B cell (primary cell): ENCODE data around the gene TOX2. TPM values are rescaled to one million over a fixed set of nuclear protein-coding genes. Genes with fewer than 3 reads are reported as not detected.

Experiments used
- ATAC-seq: fragments of 200-7000 bp; cut with Tn5 transposase; one replicate; pipeline ENCODE4 v1.10.0; 2021; ENCODE audit warnings: low read depth, mild to moderate bottlenecking, moderate number of reproducible peaks, moderate library complexity
- CTCF ChIA-PET: fragments of 350-600 bp; sonication (Branson Sonifier 250); formaldehyde crosslinking; loops from one replicate; lab custom pipeline; 2021; ENCODE audit warnings: antibody characterized with exemption, inconsistent platforms; lab: Charles Lee
- POLR2A ChIA-PET: fragments of 350-600 bp; sonication (Branson Sonifier 250); formaldehyde crosslinking; loops from one replicate; lab custom pipeline; 2021; ENCODE audit warnings: antibody characterized with exemption; lab: Charles Lee
- DNase-seq: peaks from one replicate; pipeline ENCODE4 v3.0.0; 2013
- H2AFZ ChIP-seq: 2 replicates; pipeline ENCODE4 v1.6.1; 2012; ENCODE audit warnings: mild to moderate bottlenecking, low read depth, low read length; ENCODE audit not compliant: insufficient read depth, poor library complexity, severe bottlenecking
- H3K27ac ChIP-seq, 2 donors: 1 replicate in 1 of 2; 2 replicates in 1 of 2; pipeline ENCODE4 v1.5.1; 2012 to 2013; ENCODE audit warnings: low read length in 2 of 2, mild to moderate bottlenecking in 2 of 2, moderate library complexity in 1 of 2
- H3K27me3 ChIP-seq, 4 experiments: fragments of 200-600 bp in 1 of 4; sonication (generic) in 1 of 4; replicated peaks in 1 of 4; 1 replicate in 2 of 4; 2 replicates in 2 of 4; pipeline versions ENCODE4 v1.6.1 to v1.7.0; 2013 to 2016; ENCODE audit warnings: low read length in 3 of 4, mild to moderate bottlenecking in 2 of 4, mixed read lengths in 1 of 4, moderate library complexity in 1 of 4; ENCODE audit not compliant: insufficient read depth in 4 of 4, control insufficient read depth in 3 of 4; ENCODE audit errors: control extremely low read depth in 1 of 4
- H3K36me3 ChIP-seq, 2 experiments: replicated peaks in 1 of 2; 1 replicate in 1 of 2; 2 replicates in 1 of 2; pipeline versions ENCODE4 v1.6.1 to v1.7.1; 2013; ENCODE audit warnings: low read length in 1 of 2; ENCODE audit not compliant: insufficient read depth in 2 of 2, control insufficient read depth in 1 of 2; ENCODE audit errors: control extremely low read depth in 1 of 2, extremely low read depth in 1 of 2
- H3K4me1 ChIP-seq, 2 donors: fragments of 200-600 bp in 1 of 2; sonication (generic) in 1 of 2; 1 replicate in 1 of 2; 2 replicates in 1 of 2; pipeline versions ENCODE4 v1.5.1 to v1.6.1; 2013 to 2017; ENCODE audit warnings: low read length in 2 of 2; ENCODE audit not compliant: control insufficient read depth in 2 of 2, insufficient read depth in 2 of 2
- H3K4me2 ChIP-seq: replicated peaks from 2 replicates; pipeline ENCODE3; 2012; ENCODE audit warnings: mild to moderate bottlenecking, low read depth, low read length; ENCODE audit not compliant: poor library complexity, severe bottlenecking
- H3K4me3 ChIP-seq, 5 experiments: fragments of 200-600 bp in 1 of 5; sonication (generic) in 1 of 5; 1 replicate in 3 of 5; 2 replicates in 2 of 5; pipeline versions ENCODE4 v1.5.1 to v1.7.0; 2011 to 2016; ENCODE audit warnings: low read length in 4 of 5, mild to moderate bottlenecking in 4 of 5, low read depth in 2 of 5, control low read depth in 1 of 5, moderate library complexity in 1 of 5; ENCODE audit not compliant: insufficient read depth in 1 of 5; ENCODE audit errors: control extremely low read depth in 1 of 5, extremely low read depth in 1 of 5
- H3K79me2 ChIP-seq: fragments of 200-600 bp; sonication (generic); one replicate; pipeline ENCODE4 v1.6.0; 2016; ENCODE audit warnings: low read length; ENCODE audit not compliant: control insufficient read depth, insufficient read depth
- H3K9ac ChIP-seq: fragments of 200-600 bp; sonication (generic); 2 replicates; pipeline ENCODE4 v1.6.1; 2017; ENCODE audit warnings: mild to moderate bottlenecking, low read length, moderate library complexity
- H3K9me3 ChIP-seq, 3 donors: one replicate each; pipeline versions ENCODE4 v1.6.1 to v1.7.1; 2013; ENCODE audit warnings: low read length in 2 of 3; ENCODE audit not compliant: control insufficient read depth in 2 of 3, insufficient read depth in 1 of 3; ENCODE audit errors: control extremely low read depth in 1 of 3
- H4K20me1 ChIP-seq: 2 replicates; pipeline ENCODE4 v1.6.0; 2012; ENCODE audit warnings: mild to moderate bottlenecking, low read length; ENCODE audit not compliant: insufficient read depth, control insufficient read depth, poor library complexity, severe bottlenecking
- H3K27ac Mint-ChIP-seq: one replicate; pipeline ENCODE4 v1.8.0; 2021; ENCODE audit warnings: mixed read lengths
- H3K27me3 Mint-ChIP-seq: one replicate; pipeline ENCODE4 v1.8.0; 2021; ENCODE audit warnings: mixed read lengths
- H3K4me1 Mint-ChIP-seq: one replicate; pipeline ENCODE4 v1.8.0; 2021; ENCODE audit warnings: mixed read lengths
- H3K4me3 Mint-ChIP-seq: one replicate; pipeline ENCODE4 v1.8.0; 2021; ENCODE audit warnings: mixed read lengths
- H3K9me3 Mint-ChIP-seq: one replicate; pipeline ENCODE4 v1.8.0; 2022; ENCODE audit warnings: mixed read lengths; ENCODE audit not compliant: insufficient read depth
- CTCF ChIP-seq: fragments of 200-600 bp; IDR thresholded peaks from one replicate; pipeline ENCODE4 v1.8.0; 2022; ENCODE audit warnings: antibody characterized with exemption, mild to moderate bottlenecking
- EZH2 ChIP-seq: IDR thresholded peaks from 2 replicates; pipeline ENCODE4 v1.6.1; 2012; ENCODE audit warnings: borderline replicate concordance, low read depth, mild to moderate bottlenecking, moderate library complexity, low read length; ENCODE audit not compliant: insufficient read depth, poor library complexity, severe bottlenecking
- WGBS: methylation state at CpG from one replicate; pipeline ENCODE4 v1.1.5; 2013; ENCODE audit warnings: missing lambda C conversion rate; ENCODE audit not compliant: insufficient coverage; 5-methylcytosine and 5-hydroxymethylcytosine counted together
- intact Hi-C: fragments of 100-400 bp; cut with micrococcal nuclease; formaldehyde crosslinking; loops from one replicate; pipeline ENCODE4 v1.10.0; 2022
- polyA plus RNA-seq: library from polyadenylated mRNA; depleted of rRNA; stranded (reverse); fragments of >200 nt; gene quantifications from 2 replicates; pipeline ENCODE4 v1.2.3, GENCODE V29; 2012
- total RNA-seq, 2 donors: library from RNA; stranded (reverse); fragments of 120-200 nt in 1 of 2; gene quantifications; 1 replicate in 1 of 2; 2 replicates in 1 of 2; pipeline versions ENCODE4 v1.2.3 to v1.2.4, GENCODE V29; 2013 to 2022

The TOX2 gene
- total and polyA plus RNA-seq, 2 donors (not counting 1 experiment from before 2014, with no cell fraction given): 1.2 to 4.1 TPM

- DNase-seq: no peak
- H4K20me1 ChIP-seq: no peaks in the 10 kb centered on the region
- ChIA-PET CTCF (no interaction called here), POLR2A (interaction anchor here (0.7 kb wide), 1 partner anchor 187 kb away, joined by 3 read pairs; no protein-coding TSS in a partner anchor)
- H3K9ac ChIP-seq: no peak overlapping the region
- no peaks in the 10 kb centered on the region for H3K27me3 ChIP-seq
- peak overlapping the region; percentile 42 for H3K4me2 ChIP-seq
- Mint-ChIP-seq H3K9me3 (no peaks in the 10 kb centered on the region), H3K27me3 (peaks cover 2% of the 10 kb centered on the region), H3K4me3 (peak overlapping the region; percentile 17), H3K4me1 (peaks cover 39% of the 10 kb centered on the region), H3K27ac (no peak overlapping the region)
- intact Hi-C loops: no loop called here
- 74% methylated on average over 3 of the region's 19 CpGs for WGBS
- H3K9me3 ChIP-seq: peaks cover 0 to 8% (median 0%) of the 10 kb centered on the region in 3 donors
- no peak for ATAC-seq
- no peaks in the 10 kb centered on the region for H3K36me3 ChIP-seq
- no peaks in the 10 kb centered on the region for H3K79me2 ChIP-seq
- peak overlapping the region; percentile 60 for H2AFZ ChIP-seq
- no peak for TF ChIP-seq CTCF
- TF ChIP-seq EZH2: no peak
- no peak overlapping the region for H3K27ac ChIP-seq
- H3K4me1 ChIP-seq: peaks cover 21 to 42% of the 10 kb centered on the region in 2 donors
- no peak overlapping the region for H3K4me3 ChIP-seq
Measured at GRCh38 chr20:43959079-43959919, 44.6 kb downstream of the TOX2 start.

- Histone ChIP-seq H3K27ac (no peak overlapping the region), H3K9ac (no peak overlapping the region), H3K27me3 (no peaks in the 10 kb centered on the region), H3K4me1 (peaks cover 21 to 42% of the 10 kb centered on the region in 2 donors), H2AFZ (no peak overlapping the region), H3K36me3 (no peaks in the 10 kb centered on the region), H4K20me1 (no peaks in the 10 kb centered on the region), H3K4me2 (no peak overlapping the region), H3K9me3 (peaks cover 0 to 8% (median 0%) of the 10 kb centered on the region in 3 donors), H3K79me2 (no peaks in the 10 kb centered on the region), H3K4me3 (no peak overlapping the region)
- ChIA-PET POLR2A (interaction anchor here (0.7 kb wide), 1 partner anchor 187 kb away, joined by 3 read pairs; no protein-coding TSS in a partner anchor), CTCF (no interaction called here)
- Mint-ChIP-seq H3K9me3 (no peaks in the 10 kb centered on the region), H3K27ac (no peak overlapping the region), H3K4me3 (no peak overlapping the region), H3K27me3 (peaks cover 4% of the 10 kb centered on the region), H3K4me1 (peaks cover 36% of the 10 kb centered on the region)
- 92% methylated on average over 2 of the region's 4 CpGs for WGBS
- intact Hi-C loops: no loop called here
- TF ChIP-seq CTCF (no peak), EZH2 (no peak)
- DNase-seq: no peak
- ATAC-seq: no peak
Measured at GRCh38 chr20:43959920-43960227, 45.2 kb downstream of the TOX2 start.
